H9 (cell line): ENCODE results near the gene EIF3F. TPM values are rescaled to one million over a fixed set of nuclear protein-coding genes. Genes with fewer than 3 reads are reported as not detected.

Experiments used
- DNase-seq: peaks from one replicate; pipeline ENCODE4 v3.0.0-alpha.2; 2017
- H2AFZ ChIP-seq: one replicate; pipeline ENCODE4 v1.6.1; 2013; ENCODE audit warnings: mild to moderate bottlenecking, low read length, control low read depth, moderate library complexity
- H2AK5ac ChIP-seq: 2 replicates; pipeline ENCODE4 v1.6.1; 2013; ENCODE audit warnings: low read length, control low read depth, mixed read lengths; ENCODE audit not compliant: insufficient read length
- H2BK120ac ChIP-seq: one replicate; pipeline ENCODE4 v1.6.1; 2013; ENCODE audit warnings: low read depth, mild to moderate bottlenecking, low read length, control low read depth, inconsistent platforms; ENCODE audit not compliant: poor library complexity, severe bottlenecking
- H2BK12ac ChIP-seq: 2 replicates; pipeline ENCODE4 v1.6.1; 2013; ENCODE audit warnings: low read length, control low read depth, mixed read lengths, low read depth; ENCODE audit not compliant: insufficient read length
- H2BK15ac ChIP-seq: 2 replicates; pipeline ENCODE4 v1.6.1; 2013; ENCODE audit warnings: low read depth, low read length, control low read depth
- H2BK20ac ChIP-seq: one replicate; pipeline ENCODE4 v1.6.1; 2013; ENCODE audit warnings: low read depth, mild to moderate bottlenecking, low read length, control low read depth, inconsistent platforms; ENCODE audit not compliant: poor library complexity, severe bottlenecking
- H2BK5ac ChIP-seq: 2 replicates; pipeline ENCODE4 v1.6.1; 2013; ENCODE audit warnings: low read length, control low read depth, mixed read lengths; ENCODE audit not compliant: insufficient read length
- H3K14ac ChIP-seq: 2 replicates; pipeline ENCODE4 v1.6.1; 2013; ENCODE audit warnings: low read length, control low read depth; ENCODE audit not compliant: insufficient read depth
- H3K18ac ChIP-seq: 2 replicates; pipeline ENCODE4 v1.6.1; 2013; ENCODE audit warnings: low read depth, mild to moderate bottlenecking, mixed read lengths, low read length, control low read depth; ENCODE audit not compliant: insufficient read length
- H3K23ac ChIP-seq: 2 replicates; pipeline ENCODE4 v1.6.1; 2013; ENCODE audit warnings: low read length, control low read depth, mixed read lengths, low read depth; ENCODE audit not compliant: insufficient read length
- H3K23me2 ChIP-seq: 2 replicates; pipeline ENCODE4 v1.6.1; 2013; ENCODE audit warnings: low read depth, mild to moderate bottlenecking, mixed read lengths, low read length, control low read depth; ENCODE audit not compliant: insufficient read length, poor library complexity, severe bottlenecking
- H3K27ac ChIP-seq: 2 replicates; pipeline ENCODE4 v1.5.1; 2013; ENCODE audit warnings: low read length, control low read depth, mixed read lengths, low read depth; ENCODE audit not compliant: insufficient read length
- H3K27me3 ChIP-seq: 2 replicates; pipeline ENCODE4 v1.6.1; 2013; ENCODE audit warnings: low read length, control low read depth, inconsistent platforms; ENCODE audit not compliant: insufficient read depth
- H3K4ac ChIP-seq: 2 replicates; pipeline ENCODE4 v1.6.1; 2013; ENCODE audit warnings: low read depth, mild to moderate bottlenecking, control low read depth, inconsistent platforms, low read length, moderate library complexity
- H3K4me1 ChIP-seq: 2 replicates; pipeline ENCODE4 v1.6.1; 2013; ENCODE audit warnings: low read length, control low read depth, inconsistent platforms; ENCODE audit not compliant: insufficient read depth
- H3K4me2 ChIP-seq: 2 replicates; pipeline ENCODE4 v1.6.1; 2013; ENCODE audit warnings: low read length, control low read depth, mixed read lengths; ENCODE audit not compliant: insufficient read length, insufficient read depth
- H3K56ac ChIP-seq: 2 replicates; pipeline ENCODE4 v1.6.1; 2013; ENCODE audit warnings: low read depth, mild to moderate bottlenecking, mixed read lengths, low read length, control low read depth; ENCODE audit not compliant: insufficient read length
- H3K79me1 ChIP-seq: 2 replicates; pipeline ENCODE4 v1.6.1; 2013; ENCODE audit warnings: low read depth, mild to moderate bottlenecking, moderate library complexity, low read length, control low read depth, inconsistent platforms; ENCODE audit not compliant: insufficient read depth, poor library complexity, severe bottlenecking
- H3K79me2 ChIP-seq: 2 replicates; pipeline ENCODE4 v1.6.1; 2013; ENCODE audit warnings: low read length, control low read depth, inconsistent platforms; ENCODE audit not compliant: insufficient read depth
- H3K9ac ChIP-seq: 2 replicates; pipeline ENCODE4 v1.6.1; 2013; ENCODE audit warnings: low read length, control low read depth, mixed read lengths; ENCODE audit not compliant: insufficient read length; ENCODE audit errors: extremely low read depth
- H3K9me3 ChIP-seq: one replicate; pipeline ENCODE4 v1.6.1; 2013; ENCODE audit warnings: low read depth, low read length, inconsistent platforms; ENCODE audit not compliant: control insufficient read depth
- H3T11ph ChIP-seq: one replicate; pipeline ENCODE4 v1.6.1; 2013; ENCODE audit warnings: mild to moderate bottlenecking, low read length, control low read depth, inconsistent platforms
- H4K20me1 ChIP-seq: one replicate; pipeline ENCODE4 v1.6.1; 2013; ENCODE audit not compliant: control insufficient read depth, insufficient read length, insufficient read depth
- H4K5ac ChIP-seq: 2 replicates; pipeline ENCODE4 v1.6.1; 2013; ENCODE audit warnings: low read depth, mild to moderate bottlenecking, mixed read lengths, low read length, control low read depth; ENCODE audit not compliant: insufficient read length
- H4K8ac ChIP-seq: replicated peaks from 2 replicates; pipeline ENCODE4 v1.6.1; 2013; ENCODE audit warnings: low read length, control low read depth, mixed read lengths, low read depth; ENCODE audit not compliant: insufficient read length
- H4K91ac ChIP-seq: 2 replicates; pipeline ENCODE4 v1.6.1; 2013; ENCODE audit warnings: low read depth, mild to moderate bottlenecking, moderate library complexity, mixed read lengths, low read length, control low read depth; ENCODE audit not compliant: insufficient read length
- H3K27ac Mint-ChIP-seq, 3 experiments: 2 replicates in 2 of 3; 3 replicates in 1 of 3; pipeline ENCODE4 v1.8.0; 2020 to 2021; ENCODE audit warnings: mixed read lengths in 3 of 3, mild to moderate bottlenecking in 1 of 3, moderate library complexity in 1 of 3
- H3K27me3 Mint-ChIP-seq: 2 replicates; pipeline ENCODE4 v1.8.0; 2021; ENCODE audit warnings: low read depth, mild to moderate bottlenecking, moderate library complexity, mixed read lengths
- H3K36me3 Mint-ChIP-seq, 3 experiments: 2 replicates in 2 of 3; 3 replicates in 1 of 3; pipeline ENCODE4 v1.8.0; 2020 to 2021; ENCODE audit warnings: low read depth in 3 of 3, mixed read lengths in 3 of 3; ENCODE audit not compliant: insufficient read depth in 1 of 3
- H3K4me1 Mint-ChIP-seq, 2 experiments: 2 replicates each; pipeline ENCODE4 v1.8.0; 2020; ENCODE audit warnings: mixed read lengths in 2 of 2
- H3K4me3 Mint-ChIP-seq, 2 experiments: 2 replicates in 1 of 2; 3 replicates in 1 of 2; pipeline ENCODE4 v1.8.0; 2020 to 2021; ENCODE audit warnings: mild to moderate bottlenecking in 2 of 2, mixed read lengths in 2 of 2, moderate library complexity in 1 of 2
- H3K9me3 Mint-ChIP-seq, 2 experiments: 2 replicates in 1 of 2; 3 replicates in 1 of 2; pipeline ENCODE4 v1.8.0; 2020; ENCODE audit warnings: mild to moderate bottlenecking in 2 of 2, mixed read lengths in 2 of 2, moderate library complexity in 1 of 2
- CTCF ChIP-seq: fragments of 200-600 bp; sonication (generic); conservative IDR thresholded peaks from 3 replicates; pipeline ENCODE4 v1.8.0; 2021; ENCODE audit warnings: antibody characterized with exemption, mild to moderate bottlenecking
- WGBS: extraction: QIAGEN DNeasy Blood & Tissue Kit; methylation state at CpG from one replicate; pipeline ENCODE4 v1.1.7; 2013; ENCODE audit warnings: missing lambda C conversion rate, low lambda C conversion rate, mixed read lengths; ENCODE audit not compliant: insufficient read length; ENCODE audit errors: extremely low coverage; 5-methylcytosine and 5-hydroxymethylcytosine counted together
- total RNA-seq: library from RNA; stranded (reverse); gene quantifications from 2 replicates; pipeline ENCODE4 v1.2.1, GENCODE V29; 2021

The EIF3F gene
- total RNA-seq, 1 experiment from 2014 or later: 348 TPM

DNA sequence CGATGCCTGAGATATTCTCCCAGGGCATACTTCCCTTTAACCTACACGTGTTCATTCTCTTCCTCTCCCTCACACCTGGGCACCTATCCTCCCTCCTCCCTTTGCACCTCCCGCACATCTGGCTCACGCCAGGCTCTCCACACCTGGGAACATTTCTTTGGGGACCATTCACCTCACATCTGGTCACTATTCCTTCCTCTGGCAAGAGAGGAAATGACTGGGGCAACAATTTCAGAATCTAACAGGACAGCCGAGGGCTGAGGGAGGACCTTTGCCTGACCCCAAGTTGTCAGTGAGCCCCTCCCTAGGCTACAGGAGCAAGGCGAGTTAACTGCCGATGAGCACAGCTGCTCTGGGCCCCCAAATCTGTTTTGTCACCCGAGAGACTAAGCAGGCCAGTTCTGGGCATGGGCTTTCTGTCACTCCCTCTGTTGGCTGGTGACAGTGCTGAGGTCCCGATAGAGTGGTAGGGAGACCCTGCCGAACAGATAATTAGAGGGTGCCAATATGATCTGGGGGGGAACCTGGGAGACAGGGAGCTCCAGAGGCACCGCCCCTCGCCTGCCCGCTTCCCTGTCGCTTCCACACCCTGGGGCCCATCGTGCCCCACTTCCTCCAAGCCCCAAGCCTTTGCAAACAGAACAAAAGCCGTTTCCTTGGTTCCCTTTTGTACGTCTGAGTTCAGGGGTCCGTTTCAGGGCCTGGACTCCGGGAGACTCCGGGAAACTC is 45.6 kb downstream of the EIF3F start:
- no peak overlapping the region for H3K4ac ChIP-seq
- Mint-ChIP-seq H3K4me1 (peaks cover 12 to 15% of the 10 kb centered on the region in 2 experiments), H3K4me3 (peak overlapping the region in 1 of 2 experiments; percentile 33; a peak in 1 of 5 replicates), H3K27ac (peak overlapping the region in 1 of 3 experiments; percentile 53; a peak in 1 of 7 replicates), H3K27me3 (peaks cover 60% of the 10 kb centered on the region), H3K9me3 (no peaks in the 10 kb centered on the region; a peak in 1 of 5 replicates), H3K36me3 (no peaks in the 10 kb centered on the region; a peak in 1 of 7 replicates)
- no peak overlapping the region for H3K9ac ChIP-seq
- no peak overlapping the region for H3K18ac ChIP-seq
- no peak overlapping the region for H3K23ac ChIP-seq
- H2BK5ac ChIP-seq: no peak overlapping the region
- H3K56ac ChIP-seq: no peak overlapping the region
- H3K79me1 ChIP-seq: no peaks in the 10 kb centered on the region
- no peak overlapping the region for H3K27ac ChIP-seq
- H3T11ph ChIP-seq: no peak overlapping the region
- DNase-seq: no peak
- no peak overlapping the region for H4K91ac ChIP-seq
- H3K23me2 ChIP-seq: no peaks in the 10 kb centered on the region
- H2AFZ ChIP-seq: no peak overlapping the region
- no peaks in the 10 kb centered on the region for H3K27me3 ChIP-seq
- no peaks in the 10 kb centered on the region for H3K4me1 ChIP-seq
- no peak overlapping the region for H2BK20ac ChIP-seq
- no peak overlapping the region for H3K4me2 ChIP-seq
- no peak overlapping the region for H2BK12ac ChIP-seq
- H3K14ac ChIP-seq: no peak overlapping the region
- TF ChIP-seq CTCF: no peak
- H2BK15ac ChIP-seq: no peak overlapping the region
- WGBS: no CpG with 5 or more reads among the region's 20 CpGs
- H4K5ac ChIP-seq: no peak overlapping the region
- no peak overlapping the region for H4K8ac ChIP-seq
- no peak overlapping the region for H2BK120ac ChIP-seq
- no peaks in the 10 kb centered on the region for H4K20me1 ChIP-seq
- no peak overlapping the region for H2AK5ac ChIP-seq
- no peaks in the 10 kb centered on the region for H3K9me3 ChIP-seq
- no peaks in the 10 kb centered on the region for H3K79me2 ChIP-seq
